Coronary artery (tissue), 2 donors: Measurements from ENCODE around the gene ACOD1.
"Not testable (repeated sequence)": the region's sequence is repeated elsewhere in the genome, so short reads cannot be mapped to it uniquely, and the experiment has no call there.

Source experiments
- DNase-seq: peaks from one replicate; pipeline ENCODE4 v3.0.0-alpha.2; 2017; ENCODE audit warnings: low spot score
- H3K27ac ChIP-seq, 2 donors: fragments of 200-600 bp; sonication (generic); one replicate each; pipeline ENCODE4 v1.5.1; 2016 to 2019
- H3K4me3 ChIP-seq: fragments of 200-600 bp; sonication (generic); 2 replicates; pipeline ENCODE4 v1.5.1; 2016; ENCODE audit warnings: mild to moderate bottlenecking, moderate library complexity
- TF ChIP-seq, protein P1 (sequence below): fragments of 200-600 bp; sonication (generic); IDR thresholded peaks from one replicate; pipeline ENCODE4 v1.5.1; 2019; ENCODE audit warnings: antibody characterized with exemption

The ACOD1 gene

DNA sequence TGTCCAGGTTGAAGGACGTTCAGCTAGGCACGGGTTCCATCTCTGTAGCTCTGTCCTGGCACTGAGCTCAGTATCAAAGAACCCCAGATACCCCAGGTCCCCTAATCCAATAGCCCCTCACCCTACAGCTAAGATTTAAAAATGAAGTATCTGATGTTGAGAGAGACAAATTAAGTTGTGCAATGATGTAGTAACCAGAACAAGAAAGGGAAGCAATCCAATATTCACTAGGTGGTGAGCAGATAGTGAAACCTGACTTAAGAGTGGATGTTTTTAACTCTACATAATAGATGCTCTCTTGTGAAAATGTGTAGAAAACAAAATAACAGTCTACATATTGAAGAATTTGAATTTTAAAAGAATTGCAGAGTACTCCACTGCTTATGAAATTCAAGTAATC lies 1.8 kb downstream of the ACOD1 start:
- H3K27ac ChIP-seq = no peak overlapping the region
- TF ChIP-seq, protein P1, sequence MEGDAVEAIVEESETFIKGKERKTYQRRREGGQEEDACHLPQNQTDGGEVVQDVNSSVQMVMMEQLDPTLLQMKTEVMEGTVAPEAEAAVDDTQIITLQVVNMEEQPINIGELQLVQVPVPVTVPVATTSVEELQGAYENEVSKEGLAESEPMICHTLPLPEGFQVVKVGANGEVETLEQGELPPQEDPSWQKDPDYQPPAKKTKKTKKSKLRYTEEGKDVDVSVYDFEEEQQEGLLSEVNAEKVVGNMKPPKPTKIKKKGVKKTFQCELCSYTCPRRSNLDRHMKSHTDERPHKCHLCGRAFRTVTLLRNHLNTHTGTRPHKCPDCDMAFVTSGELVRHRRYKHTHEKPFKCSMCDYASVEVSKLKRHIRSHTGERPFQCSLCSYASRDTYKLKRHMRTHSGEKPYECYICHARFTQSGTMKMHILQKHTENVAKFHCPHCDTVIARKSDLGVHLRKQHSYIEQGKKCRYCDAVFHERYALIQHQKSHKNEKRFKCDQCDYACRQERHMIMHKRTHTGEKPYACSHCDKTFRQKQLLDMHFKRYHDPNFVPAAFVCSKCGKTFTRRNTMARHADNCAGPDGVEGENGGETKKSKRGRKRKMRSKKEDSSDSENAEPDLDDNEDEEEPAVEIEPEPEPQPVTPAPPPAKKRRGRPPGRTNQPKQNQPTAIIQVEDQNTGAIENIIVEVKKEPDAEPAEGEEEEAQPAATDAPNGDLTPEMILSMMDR = no peak
- DNase-seq = no peak
- H3K4me3 ChIP-seq = no peak overlapping the region

DNA sequence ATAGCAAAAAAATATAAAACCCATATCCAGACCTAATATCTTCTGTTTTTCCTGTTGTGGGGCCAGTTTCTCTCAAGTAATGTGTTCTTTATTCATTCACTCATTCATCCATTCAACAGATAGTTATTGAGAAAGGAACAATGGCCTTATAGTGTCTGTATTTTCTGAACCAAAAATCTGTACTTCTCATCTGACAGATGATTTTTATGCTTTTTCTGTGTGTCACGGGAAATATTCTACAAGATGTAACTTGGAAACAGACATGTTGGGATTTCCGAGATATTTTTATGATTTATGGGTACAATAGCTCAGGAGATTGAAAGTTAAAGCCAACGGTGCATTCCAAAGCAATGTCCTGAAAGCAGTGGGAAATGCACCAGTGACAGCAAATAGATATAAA lies 5.7 kb downstream of the ACOD1 start:
- Histone ChIP-seq H3K27ac (no peak overlapping the region), H3K4me3 (no peak overlapping the region)
- TF ChIP-seq, protein P1 = no peak
- DNase-seq = no peak

DNA sequence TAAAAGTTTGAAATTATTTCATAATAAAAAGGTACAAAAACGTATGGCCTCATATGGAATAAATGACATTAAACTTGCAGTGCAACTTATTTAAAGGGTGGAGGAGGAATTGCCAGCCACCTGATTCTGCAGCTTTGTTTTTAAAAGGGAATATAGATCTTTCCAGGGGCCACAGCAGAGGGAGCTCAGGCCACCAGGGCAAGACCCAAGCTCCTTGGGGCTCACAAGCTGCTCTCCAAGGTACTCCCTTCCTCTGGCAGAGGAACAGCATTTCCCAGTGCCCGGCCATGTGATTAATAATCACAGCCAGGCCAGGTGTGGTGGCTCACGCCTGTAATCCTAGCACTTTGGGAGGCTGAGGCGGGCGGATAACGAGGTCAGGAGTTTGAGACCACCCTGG lies 6.2 kb downstream of the ACOD1 start:
- Histone ChIP-seq H3K4me3 (no peak overlapping the region), H3K27ac (no peak overlapping the region)
- no peak for DNase-seq
- TF ChIP-seq, protein P1 = no peak

DNA sequence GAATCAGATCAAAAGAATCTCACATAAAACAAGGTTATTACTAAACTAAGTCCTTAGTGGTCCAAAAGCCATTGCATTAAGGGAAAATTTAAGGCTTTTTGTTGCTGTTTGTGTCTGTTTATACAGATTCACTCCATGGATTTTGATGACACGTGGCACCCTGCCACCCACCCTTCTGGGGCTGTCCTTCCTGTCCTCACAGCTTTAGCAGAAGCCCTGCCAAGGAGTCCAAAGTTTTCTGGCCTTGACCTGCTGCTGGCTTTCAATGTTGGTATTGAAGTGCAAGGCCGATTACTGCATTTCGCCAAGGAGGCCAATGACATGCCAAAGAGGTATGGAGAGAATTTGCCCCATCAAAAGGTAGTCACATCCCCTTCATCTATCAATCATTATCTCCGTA lies 6.9 kb downstream of the ACOD1 start:
- no peak overlapping the region for H3K4me3 ChIP-seq
- TF ChIP-seq, protein P1 = no peak
- DNase-seq = no peak
- H3K27ac ChIP-seq = no peak overlapping the region

DNA sequence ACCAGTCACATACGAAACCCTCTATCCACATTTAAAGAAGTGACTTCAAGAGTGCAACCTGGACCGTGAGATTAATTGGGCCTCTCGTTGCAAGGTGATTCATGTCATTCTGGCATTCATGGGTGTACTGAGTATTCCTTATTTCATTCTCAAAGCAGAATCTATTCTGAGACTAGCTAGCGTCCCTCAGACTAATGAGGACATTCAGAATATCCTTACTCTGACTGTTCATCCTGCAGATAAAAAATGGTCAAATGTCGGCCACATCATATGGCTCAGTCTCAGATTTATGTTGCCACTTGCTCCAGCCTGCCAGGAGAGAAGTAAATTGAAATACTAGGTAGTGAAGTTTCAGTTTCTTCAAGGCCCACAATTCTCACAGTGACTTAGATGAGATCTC lies 7.3 kb downstream of the ACOD1 start:
- TF ChIP-seq, protein P1 = no peak
- H3K27ac ChIP-seq = no peak overlapping the region
- no peak for DNase-seq
- no peak overlapping the region for H3K4me3 ChIP-seq

DNA sequence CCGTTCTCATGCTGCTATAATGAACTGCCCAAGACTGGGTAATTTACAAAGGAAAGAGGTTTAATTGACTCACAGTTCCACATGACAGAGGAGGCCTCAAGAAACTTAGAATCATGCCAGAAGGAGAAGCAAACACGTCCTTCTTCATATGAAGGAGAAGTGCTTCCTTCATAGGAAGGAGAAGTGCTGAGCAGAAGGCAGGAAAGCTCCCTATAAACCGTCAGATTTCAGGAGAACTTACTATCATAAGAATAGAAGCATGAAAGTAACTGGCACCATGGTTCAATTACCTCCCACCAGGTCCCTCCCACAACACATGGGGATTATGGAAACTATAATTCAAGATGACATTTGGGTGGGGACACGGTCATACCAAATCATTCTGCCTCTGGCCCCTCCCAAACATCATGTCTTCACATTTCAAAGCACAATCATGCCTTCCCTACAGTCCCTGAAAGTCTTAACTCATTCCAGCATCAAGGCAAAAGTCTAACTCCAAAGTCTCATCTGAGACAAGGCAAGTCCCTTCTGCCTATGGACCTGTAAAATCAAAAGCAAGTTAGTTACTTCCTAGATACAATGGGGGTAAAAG lies 10.6 kb downstream of the ACOD1 start:
- DNase-seq = no peak
- Histone ChIP-seq H3K27ac (no peak overlapping the region), H3K4me3 (no peak overlapping the region)
- TF ChIP-seq, protein P1 = no peak

DNA sequence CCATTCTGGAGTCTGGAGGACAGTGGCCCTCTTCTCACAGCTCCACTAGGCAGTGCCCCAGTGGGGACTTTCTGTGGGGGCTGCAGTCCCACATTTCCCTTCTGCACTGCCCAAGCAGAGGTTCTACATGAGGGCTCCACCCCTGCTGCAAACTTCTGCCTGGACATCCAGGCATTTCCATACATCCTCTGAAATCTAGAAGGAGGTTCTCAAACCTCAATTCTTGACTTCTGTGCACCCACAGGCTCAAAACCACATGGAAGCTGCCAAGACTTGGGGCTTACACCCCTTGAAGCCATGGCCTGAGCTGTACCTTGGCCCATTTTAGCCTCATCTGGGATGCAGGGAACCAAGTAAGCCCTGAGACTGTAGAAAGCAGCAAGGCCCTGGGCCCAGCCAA lies 11.4 kb downstream of the ACOD1 start:
- not testable (repeated sequence) for H3K27ac ChIP-seq, DNase-seq, H3K4me3 ChIP-seq
